Kidney (tissue), 14 donors: Measurements from ENCODE around the gene IGFLR1. TPM values are rescaled to one million over a fixed set of nuclear protein-coding genes. Genes with fewer than 3 reads are reported as not detected.

Source experiments
- DNase-seq, 5 donors: peaks; one replicate each; pipeline ENCODE4 v3.0.0-alpha.2; 2013 to 2020
- FAIRE-seq: peaks from 2 replicates; lab custom pipeline; 2012; peaks lifted over from hg19 to GRCh38; lab: Jason Lieb, UNC
- H3K27ac ChIP-seq, 2 donors: one replicate each; pipeline ENCODE4 v1.7.0; 2013; ENCODE audit warnings: low read depth in 2 of 2, low read length in 2 of 2, inconsistent platforms in 1 of 2
- H3K27me3 ChIP-seq: one replicate; pipeline ENCODE4 v1.7.1; 2013; ENCODE audit warnings: low read length, inconsistent platforms; ENCODE audit not compliant: control insufficient read depth, insufficient read depth
- H3K36me3 ChIP-seq, 3 donors: one replicate each; pipeline versions ENCODE4 v1.7.0 to v1.7.1; 2013; ENCODE audit warnings: low read length in 3 of 3, control low read depth in 1 of 3, inconsistent platforms in 1 of 3; ENCODE audit not compliant: insufficient read depth in 3 of 3, control insufficient read depth in 2 of 3
- H3K4me1 ChIP-seq, 3 donors: one replicate each; pipeline versions ENCODE4 v1.7.0 to v1.7.1; 2013; ENCODE audit warnings: low read length in 3 of 3, inconsistent platforms in 1 of 3, low read depth in 1 of 3; ENCODE audit not compliant: control insufficient read depth in 2 of 3, insufficient read depth in 2 of 3
- H3K4me3 ChIP-seq, 3 donors: one replicate each; pipeline versions ENCODE4 v1.7.0 to v1.8.1; 2013; ENCODE audit warnings: low read length in 3 of 3, control low read depth in 1 of 3, inconsistent platforms in 1 of 3
- H3K9ac ChIP-seq, 3 donors: one replicate each; pipeline versions ENCODE4 v1.7.0 to v1.7.1; 2013; ENCODE audit warnings: low read length in 3 of 3, control low read depth in 1 of 3, inconsistent platforms in 1 of 3
- H3K9me3 ChIP-seq, 3 donors: one replicate each; pipeline versions ENCODE4 v1.7.0 to v1.7.1; 2013; ENCODE audit warnings: low read length in 3 of 3, control low read depth in 1 of 3, inconsistent platforms in 1 of 3; ENCODE audit not compliant: control insufficient read depth in 2 of 3, insufficient read depth in 1 of 3
- intact Hi-C: fragments of 100-400 bp; cut with DNase I; formaldehyde crosslinking; loops from one replicate; pipeline ENCODE4 v1.11.1; 2022
- polyA plus RNA-seq: library from polyadenylated mRNA; stranded (reverse); fragments of 350-450 nt; fragmentation: Illumina TruSeq; extraction: RNeasy Lipid Tissue Mini Kit (QIAGEN cat#74804); gene quantifications from one replicate; pipeline ENCODE4 v1.2.3, GENCODE V29; 2014; ENCODE audit warnings: low read depth, low replicate concordance; ENCODE audit not compliant: insufficient read depth
- total RNA-seq: library from RNA; stranded (reverse); fragmentation: NEBNext Ultra II Directional; extraction: Animal tissue kit (Norgen Biotek cat#: 25700); gene quantifications from one replicate; pipeline ENCODE4 v1.2.1, GENCODE V29; 2021
- TF ChIP-seq, protein P1 (sequence below): IDR thresholded peaks from 3 replicates; pipeline ENCODE4 v1.5.1; 2012; ENCODE audit warnings: mild to moderate bottlenecking, moderate library complexity, borderline replicate concordance; ENCODE audit not compliant: insufficient read depth; ENCODE audit errors: extremely low read depth
- donor health status: control.
- donor health status: control.
- donor health status: control.
- donor health status: control.
- donor health status: control.
- donor health status: DM: yes; HTN: yes; CAD: no.
- donor health status: Normal renal cell carcinoma (clear cell type).

The IGFLR1 gene
- total and polyA plus RNA-seq, 2 donors from 2014 or later: 22.3 to 26.0 TPM

DNA sequence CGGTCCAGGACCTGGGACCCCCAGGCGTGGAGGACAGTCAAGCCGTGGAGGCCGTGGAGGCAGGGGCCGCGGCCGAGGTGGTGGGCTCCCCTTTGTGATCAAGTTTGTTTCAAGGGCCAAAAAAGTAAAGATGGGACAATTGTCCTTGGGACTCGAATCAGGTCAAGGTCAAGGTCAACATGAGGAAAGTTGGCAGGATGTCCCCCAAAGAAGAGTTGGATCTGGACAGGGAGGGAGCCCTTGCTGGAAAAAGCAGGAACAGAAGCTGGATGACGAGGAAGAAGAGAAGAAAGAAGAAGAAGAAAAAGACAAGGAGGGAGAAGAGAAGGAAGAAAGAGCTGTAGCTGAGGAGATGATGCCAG is 22.1 kb downstream of the IGFLR1 start:
- Histone ChIP-seq H3K36me3 (peaks cover 0 to 42% (median 23%) of the 10 kb centered on the region in 3 donors), H3K27ac (peak overlapping the region in 1 of 2 donors; percentile 6), H3K4me3 (no peak overlapping the region), H3K27me3 (no peaks in the 10 kb centered on the region), H3K4me1 (peaks cover 0 to 15% (median 0%) of the 10 kb centered on the region in 3 donors), H3K9ac (no peak overlapping the region), H3K9me3 (no peaks in the 10 kb centered on the region)
- TF ChIP-seq, protein P1, sequence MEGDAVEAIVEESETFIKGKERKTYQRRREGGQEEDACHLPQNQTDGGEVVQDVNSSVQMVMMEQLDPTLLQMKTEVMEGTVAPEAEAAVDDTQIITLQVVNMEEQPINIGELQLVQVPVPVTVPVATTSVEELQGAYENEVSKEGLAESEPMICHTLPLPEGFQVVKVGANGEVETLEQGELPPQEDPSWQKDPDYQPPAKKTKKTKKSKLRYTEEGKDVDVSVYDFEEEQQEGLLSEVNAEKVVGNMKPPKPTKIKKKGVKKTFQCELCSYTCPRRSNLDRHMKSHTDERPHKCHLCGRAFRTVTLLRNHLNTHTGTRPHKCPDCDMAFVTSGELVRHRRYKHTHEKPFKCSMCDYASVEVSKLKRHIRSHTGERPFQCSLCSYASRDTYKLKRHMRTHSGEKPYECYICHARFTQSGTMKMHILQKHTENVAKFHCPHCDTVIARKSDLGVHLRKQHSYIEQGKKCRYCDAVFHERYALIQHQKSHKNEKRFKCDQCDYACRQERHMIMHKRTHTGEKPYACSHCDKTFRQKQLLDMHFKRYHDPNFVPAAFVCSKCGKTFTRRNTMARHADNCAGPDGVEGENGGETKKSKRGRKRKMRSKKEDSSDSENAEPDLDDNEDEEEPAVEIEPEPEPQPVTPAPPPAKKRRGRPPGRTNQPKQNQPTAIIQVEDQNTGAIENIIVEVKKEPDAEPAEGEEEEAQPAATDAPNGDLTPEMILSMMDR: no peak
- intact Hi-C loops: no loop called here
- DNase-seq (peak in 1 of 5 donors; percentile 72), FAIRE-seq (no peak)

DNA sequence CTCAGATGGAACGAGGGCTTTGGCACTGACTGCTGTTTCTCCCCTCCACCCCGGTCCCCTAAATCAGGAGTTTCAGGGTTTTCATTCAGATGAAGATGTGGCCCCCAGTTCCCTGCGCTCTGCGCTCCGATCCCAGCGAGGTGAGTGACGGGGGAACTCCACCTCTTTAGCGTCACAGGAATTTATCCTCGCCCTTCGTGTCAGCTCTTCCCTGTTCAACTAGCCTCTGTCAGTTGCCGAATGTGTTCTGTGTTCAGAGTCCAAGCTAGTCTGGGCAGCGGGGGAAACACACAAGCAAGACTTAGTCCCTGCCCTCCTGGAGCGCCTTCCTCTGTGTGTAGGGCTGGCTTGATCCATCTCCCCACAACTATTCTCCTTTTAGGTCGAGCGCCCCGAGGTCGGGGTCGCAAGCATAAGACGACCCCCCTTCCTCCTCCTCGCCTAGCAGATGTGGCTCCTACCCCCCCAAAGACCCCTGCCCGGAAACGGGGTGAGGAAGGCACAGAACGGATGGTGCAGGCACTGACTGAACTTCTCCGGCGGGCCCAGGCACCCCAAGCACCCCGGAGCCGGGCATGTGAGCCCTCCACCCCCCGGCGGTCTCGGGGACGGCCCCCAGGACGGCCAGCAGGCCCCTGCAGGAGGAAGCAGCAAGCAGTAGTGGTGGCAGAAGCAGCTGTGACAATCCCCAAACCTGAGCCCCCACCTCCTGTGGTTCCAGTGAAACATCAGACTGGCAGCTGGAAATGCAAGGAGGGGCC is 22.7 kb downstream of the IGFLR1 start:
- H3K27ac ChIP-seq: peak overlapping the region in 1 of 2 donors; percentile 6
- H3K27me3 ChIP-seq: no peaks in the 10 kb centered on the region
- H3K9me3 ChIP-seq: no peaks in the 10 kb centered on the region
- H3K4me1 ChIP-seq: peaks cover 0 to 15% (median 0%) of the 10 kb centered on the region in 3 donors
- intact Hi-C loops: no loop called here
- DNase-seq (peak in 2 of 5 donors; percentile 59 to 76), FAIRE-seq (no peak)
- peaks cover 0 to 36% (median 17%) of the 10 kb centered on the region in 3 donors for H3K36me3 ChIP-seq
- peak overlapping the region in 2 of 3 donors; percentile 66 to 81 for H3K4me3 ChIP-seq
- peak overlapping the region in 2 of 3 donors; percentile 56 to 85 for H3K9ac ChIP-seq
- TF ChIP-seq, protein P1: no peak

DNA sequence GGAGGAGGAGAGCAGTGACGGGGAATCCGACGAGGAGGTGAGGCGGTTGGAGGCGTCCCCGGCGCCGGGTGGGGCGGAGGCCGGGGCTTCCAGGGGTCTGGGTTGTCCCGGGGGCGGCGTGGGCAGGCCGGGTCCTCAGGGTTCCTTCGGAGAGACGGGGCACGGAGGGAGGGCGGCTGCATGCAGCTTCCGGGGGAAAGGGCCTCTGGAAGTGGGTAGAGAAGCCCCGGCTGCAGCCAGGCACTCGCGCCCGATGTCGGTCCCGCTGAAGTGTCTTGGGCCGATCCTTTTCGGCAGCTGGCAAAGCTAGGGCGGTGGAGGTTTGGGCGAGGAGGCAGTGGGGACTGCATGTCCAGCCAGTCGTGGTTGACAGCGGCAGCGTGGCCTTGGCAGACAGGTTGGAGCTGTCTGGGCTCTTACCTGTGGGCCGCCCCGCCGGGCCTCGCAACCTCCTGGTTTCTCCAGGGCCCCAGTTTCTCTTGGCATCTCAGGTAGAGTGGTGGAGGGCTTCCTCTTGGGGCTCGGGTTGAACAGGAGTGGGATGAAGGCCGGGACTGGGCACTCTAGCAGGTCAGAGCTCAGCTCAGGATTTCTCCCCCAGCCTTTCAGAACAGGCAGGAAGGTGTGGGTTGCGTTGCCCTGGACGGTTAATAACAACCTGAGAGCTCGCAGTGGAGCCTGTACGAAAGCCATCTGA is 23.8 kb downstream of the IGFLR1 start:
- Histone ChIP-seq H3K27ac (peak overlapping the region; percentile 16 to 67), H3K9ac (peak overlapping the region; percentile 23 to 85 (median 56)), H3K36me3 (peaks cover 0 to 25% (median 14%) of the 10 kb centered on the region in 3 donors), H3K27me3 (no peaks in the 10 kb centered on the region), H3K4me1 (peaks cover 0 to 15% (median 0%) of the 10 kb centered on the region in 3 donors), H3K4me3 (peak overlapping the region; percentile 66 to 81 (median 69)), H3K9me3 (no peaks in the 10 kb centered on the region)
- TF ChIP-seq, protein P1: no peak
- intact Hi-C loops: no loop called here
- peak in 4 of 5 donors; percentile 29 to 90 (median 60) for DNase-seq
- no peak for FAIRE-seq
